ENCODE data around the gene ACVR2A. TPM values are rescaled to one million over a fixed set of nuclear protein-coding genes. Genes with fewer than 3 reads are reported as not detected.

Gene ACVR2A
- total RNA-seq, 1 donor from 2014 or later = 10.2 TPM

DNA sequence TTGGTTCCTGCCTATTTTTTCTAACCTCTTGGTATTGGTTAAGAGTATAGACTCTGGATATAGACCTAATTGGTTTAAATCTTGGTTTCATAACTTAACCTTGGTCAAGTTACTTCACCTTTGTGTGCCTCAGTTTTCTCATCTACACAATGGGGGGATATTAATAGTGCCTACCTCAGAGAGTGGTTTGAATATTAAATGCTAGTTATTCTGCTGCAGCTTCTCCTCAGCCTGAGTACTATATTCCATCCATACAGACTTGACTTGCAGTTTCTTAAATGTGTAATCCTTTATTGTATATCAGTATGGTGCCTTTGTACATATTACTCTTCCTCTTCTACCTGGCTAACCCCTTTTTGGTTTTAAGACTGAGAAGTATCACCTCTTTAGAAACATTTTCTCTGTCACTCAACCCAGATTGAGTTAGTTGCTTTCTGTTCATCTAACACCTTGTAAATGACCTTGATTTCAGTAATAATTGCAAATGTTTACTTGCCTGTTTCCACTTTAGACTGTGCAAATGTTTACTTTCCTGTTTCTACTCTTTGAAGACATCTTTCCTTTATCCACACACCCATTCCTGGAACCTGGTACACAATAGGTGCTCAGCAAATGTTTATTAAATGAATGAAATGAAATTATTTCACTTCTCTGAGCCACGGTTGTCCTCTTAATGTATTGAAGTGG lies 6.6 kb downstream of the ACVR2A start:
- no peak for ATAC-seq (ENCODE audit: poor library complexity)
- intact Hi-C loops (cut with DNase I) = no loop called here
- DNase-seq = no peak

DNA sequence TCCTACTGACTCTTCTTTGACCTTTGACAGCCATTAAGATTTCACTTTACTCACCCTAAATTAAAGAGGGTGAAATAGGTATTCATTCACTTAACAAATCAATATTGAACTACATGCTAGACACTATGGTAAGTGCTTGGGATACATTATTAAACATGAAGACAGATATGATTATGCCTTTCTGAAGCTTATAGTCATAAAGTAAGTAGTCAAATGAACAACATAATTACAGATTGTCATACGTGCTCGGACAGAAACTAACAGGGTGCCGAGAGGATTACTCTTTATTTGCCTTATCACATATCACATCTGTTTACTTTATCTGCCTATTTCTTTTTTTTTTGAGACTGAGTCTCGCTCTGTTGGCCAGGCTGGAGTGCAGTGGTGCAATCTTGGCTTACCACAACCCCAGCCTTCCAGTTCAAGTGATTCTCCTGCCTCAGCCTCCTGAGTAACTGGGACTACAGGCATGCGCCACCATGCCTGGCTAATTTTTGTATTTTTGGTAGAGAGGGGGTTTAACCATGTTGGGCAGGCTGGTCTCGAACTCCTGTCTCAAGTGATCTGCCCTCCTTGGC lies 9.8 kb downstream of the ACVR2A start:
- ATAC-seq (ENCODE audit: poor library complexity) (no peak), DNase-seq (no peak)
- intact Hi-C loops (cut with DNase I) = no loop called here

DNA sequence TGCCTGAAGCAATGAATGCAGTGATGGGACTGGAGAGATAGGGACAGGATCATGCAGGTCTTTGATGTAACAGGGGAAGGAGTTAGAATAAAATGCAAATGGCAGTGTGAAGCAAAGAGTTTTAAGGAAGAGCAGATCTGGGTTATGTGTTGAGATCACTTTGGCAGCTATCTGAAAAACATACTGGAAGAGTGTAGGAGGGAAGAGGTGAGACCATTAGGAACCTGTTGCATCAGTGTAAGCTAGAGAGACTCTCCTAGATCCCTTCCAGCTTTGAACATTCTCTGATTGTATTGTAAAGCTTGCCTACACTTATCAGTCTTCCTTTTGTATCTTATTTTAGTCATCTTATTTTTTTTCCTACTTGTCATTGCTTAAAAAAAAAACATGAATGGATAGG lies 10.5 kb downstream of the ACVR2A start:
- DNase-seq (no peak), ATAC-seq (ENCODE audit: poor library complexity) (no peak)
- intact Hi-C loops (cut with DNase I) = no loop called here

DNA sequence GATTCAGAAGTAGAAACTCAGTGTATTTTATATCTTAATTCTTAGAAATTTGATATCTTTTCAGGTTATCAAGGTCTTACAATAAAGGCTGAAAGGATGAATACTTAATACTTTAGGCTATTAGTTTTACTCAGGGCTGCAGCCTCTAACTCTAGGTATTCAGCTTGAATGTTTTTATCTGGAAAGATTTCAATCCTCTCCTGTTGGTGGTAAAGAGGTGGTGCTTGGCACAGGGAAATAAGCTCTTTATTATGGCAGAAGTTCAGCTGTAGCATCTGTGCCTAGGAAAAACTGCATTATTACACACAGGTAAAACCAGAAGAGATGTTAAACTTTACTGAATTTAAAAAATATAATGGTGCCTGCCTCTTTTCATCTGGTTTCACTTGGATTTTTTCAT lies 11.1 kb downstream of the ACVR2A start:
- no peak for DNase-seq
- ATAC-seq (ENCODE audit: poor library complexity) = no peak
- intact Hi-C loops (cut with DNase I) = no loop called here

DNA sequence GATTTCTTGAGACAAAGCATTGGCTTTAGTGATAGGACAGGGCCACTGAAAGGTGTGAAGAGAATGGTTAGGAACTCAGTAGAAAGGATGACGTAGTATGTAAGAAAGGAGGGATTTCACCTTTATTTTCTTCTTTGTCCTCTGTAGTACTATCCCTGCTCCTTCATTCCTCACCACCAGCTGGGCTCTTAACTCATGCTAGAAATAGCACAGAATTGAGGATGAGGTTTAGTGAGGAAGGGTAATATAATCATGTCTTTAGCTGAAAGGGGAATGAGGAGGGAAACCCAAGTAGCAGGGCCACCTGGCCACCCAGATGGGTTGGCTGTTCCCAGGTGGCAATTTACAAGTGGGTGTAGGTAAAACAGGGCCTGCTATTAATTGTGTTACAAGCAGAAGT lies 15.2 kb downstream of the ACVR2A start:
- peak; percentile 36 for ATAC-seq (ENCODE audit: poor library complexity)
- intact Hi-C loops (cut with DNase I) = no loop called here
- DNase-seq = no peak

DNA sequence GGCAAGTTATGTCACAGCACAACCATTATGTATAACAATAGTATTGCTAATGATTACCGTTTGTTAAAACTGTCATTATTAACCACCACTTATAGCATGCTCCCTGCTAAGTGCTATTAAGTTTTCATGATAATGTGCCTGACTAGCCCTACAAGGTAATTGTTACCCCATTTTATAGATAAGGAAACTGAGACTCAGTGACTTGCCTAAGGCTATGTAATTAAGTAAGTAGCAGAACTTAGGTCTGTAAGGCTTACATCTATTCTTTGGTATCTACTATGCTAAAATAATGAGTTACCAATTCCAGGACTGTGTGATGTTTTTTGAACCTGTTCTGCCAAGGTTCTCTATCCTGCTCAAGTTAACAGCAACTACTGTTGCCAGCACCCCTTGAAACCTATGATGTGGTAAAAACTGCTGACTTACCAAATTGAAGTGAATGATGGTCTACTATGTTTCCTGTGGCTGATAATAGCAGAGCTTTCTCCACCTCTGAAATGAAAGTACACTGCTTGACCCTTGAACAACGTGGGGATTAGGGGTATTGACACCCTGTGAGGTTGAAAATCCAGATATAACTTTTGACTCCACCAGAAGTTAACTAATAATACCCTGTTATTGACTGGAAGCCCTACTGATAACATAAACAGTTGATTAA lies 18.2 kb downstream of the ACVR2A start:
- no peak for ATAC-seq (ENCODE audit: poor library complexity)
- no peak for DNase-seq
- intact Hi-C loops (cut with DNase I) = no loop called here

DNA sequence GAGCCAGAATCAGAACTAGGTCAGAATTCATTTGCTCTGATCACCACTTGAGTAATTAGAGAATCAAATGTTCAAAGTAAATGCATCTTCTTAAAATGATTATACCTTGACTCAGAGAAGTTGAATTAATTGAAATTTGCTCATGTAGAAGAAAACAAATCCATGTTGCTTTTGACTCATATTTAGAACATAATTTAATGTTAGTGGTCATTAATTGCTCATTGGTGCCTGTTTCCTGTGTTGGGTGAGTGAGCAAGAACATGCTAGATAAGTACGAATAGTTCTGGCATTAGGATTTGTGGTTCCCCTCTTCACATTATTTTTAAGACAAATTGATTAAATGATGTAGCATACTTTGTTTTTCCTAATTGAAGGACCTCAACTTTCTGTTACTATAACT lies 19.0 kb downstream of the ACVR2A start:
- DNase-seq (no peak), ATAC-seq (ENCODE audit: poor library complexity) (no peak)
- intact Hi-C loops (cut with DNase I) = no loop called here

DNA sequence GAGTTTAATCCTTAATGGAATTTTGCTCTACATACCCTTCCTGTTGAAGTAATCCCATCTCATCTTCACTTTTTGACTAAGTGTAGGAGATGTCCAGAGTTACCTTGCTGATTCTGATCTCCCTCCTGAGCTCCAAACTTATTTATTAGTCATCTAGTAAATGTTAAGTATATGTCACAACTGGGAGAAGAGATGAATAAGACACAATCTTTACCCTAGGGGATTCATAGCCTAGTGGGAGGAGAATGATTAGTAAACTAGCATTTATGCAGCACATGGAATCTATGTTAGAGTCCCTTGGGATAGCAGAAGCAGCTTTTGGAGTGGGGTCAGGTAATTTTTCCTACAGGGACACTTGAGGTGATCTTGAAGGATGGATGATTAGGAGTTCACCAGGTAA lies 20.7 kb downstream of the ACVR2A start:
- DNase-seq (no peak), ATAC-seq (ENCODE audit: poor library complexity) (no peak)
- intact Hi-C loops (cut with DNase I) = no loop called here

DNA sequence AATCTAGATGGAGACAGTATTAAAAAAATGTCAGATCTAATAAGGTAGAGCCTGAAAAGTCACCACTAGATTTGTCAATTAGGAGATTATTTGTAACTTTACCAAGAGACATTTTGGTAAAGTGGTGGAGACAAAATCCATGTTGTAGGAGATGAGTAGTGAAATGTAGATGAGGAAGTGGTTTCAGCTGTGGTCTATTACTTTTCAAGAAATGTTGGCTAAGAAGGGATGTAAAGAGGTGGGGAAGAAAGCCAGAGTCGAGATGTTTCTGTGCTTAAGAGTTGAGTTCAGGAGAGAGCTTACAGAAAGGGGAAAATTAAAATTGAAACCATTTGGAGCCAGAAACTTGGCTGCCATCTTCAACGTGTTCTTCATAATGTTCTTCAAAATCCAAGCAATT lies 22.2 kb downstream of the ACVR2A start:
- ATAC-seq (ENCODE audit: poor library complexity) (no peak), DNase-seq (no peak)
- intact Hi-C loops (cut with DNase I) = no loop called here

DNA sequence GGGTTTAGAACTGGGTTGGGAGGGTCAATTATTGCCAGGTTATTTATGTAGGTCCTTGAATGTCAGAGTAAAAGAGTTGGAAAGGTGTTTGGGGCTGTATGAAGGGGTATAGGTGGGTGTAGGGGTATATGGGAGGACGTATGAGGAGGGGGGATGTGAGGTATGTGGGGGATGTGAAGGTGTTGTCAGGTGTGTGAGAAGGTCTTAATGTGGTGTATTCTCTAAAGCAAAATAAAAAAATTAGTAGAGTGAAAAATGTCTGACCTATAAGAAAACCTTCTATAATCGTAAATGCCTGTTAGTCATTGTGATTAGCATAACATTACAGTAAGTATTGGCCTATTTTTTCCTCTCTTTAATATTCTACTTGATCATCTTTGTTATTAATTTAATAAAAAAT lies 25.1 kb downstream of the ACVR2A start:
- intact Hi-C loops (cut with DNase I) = no loop called here
- ATAC-seq (ENCODE audit: poor library complexity) (no peak), DNase-seq (no peak)

DNA sequence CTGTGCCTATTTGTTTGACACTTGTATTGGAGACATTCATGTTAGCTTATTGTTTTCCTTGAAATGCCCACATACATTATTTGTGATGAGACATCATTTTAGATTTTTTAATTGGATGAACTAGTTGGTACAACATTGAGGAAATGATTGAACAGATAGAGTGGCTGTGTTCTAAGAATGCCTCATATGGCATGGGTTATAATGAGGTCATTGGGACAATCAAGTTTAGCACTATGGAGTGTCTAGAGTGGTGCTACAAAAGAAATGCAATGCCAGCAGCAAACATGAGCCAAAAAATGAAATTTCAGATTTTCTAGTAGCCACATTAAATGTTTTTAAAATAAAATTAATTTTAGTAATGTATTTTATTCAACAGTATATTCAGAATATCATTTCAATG lies 28.1 kb downstream of the ACVR2A start:
- DNase-seq (no peak), ATAC-seq (ENCODE audit: poor library complexity) (no peak)
- intact Hi-C loops (cut with DNase I) = no loop called here

DNA sequence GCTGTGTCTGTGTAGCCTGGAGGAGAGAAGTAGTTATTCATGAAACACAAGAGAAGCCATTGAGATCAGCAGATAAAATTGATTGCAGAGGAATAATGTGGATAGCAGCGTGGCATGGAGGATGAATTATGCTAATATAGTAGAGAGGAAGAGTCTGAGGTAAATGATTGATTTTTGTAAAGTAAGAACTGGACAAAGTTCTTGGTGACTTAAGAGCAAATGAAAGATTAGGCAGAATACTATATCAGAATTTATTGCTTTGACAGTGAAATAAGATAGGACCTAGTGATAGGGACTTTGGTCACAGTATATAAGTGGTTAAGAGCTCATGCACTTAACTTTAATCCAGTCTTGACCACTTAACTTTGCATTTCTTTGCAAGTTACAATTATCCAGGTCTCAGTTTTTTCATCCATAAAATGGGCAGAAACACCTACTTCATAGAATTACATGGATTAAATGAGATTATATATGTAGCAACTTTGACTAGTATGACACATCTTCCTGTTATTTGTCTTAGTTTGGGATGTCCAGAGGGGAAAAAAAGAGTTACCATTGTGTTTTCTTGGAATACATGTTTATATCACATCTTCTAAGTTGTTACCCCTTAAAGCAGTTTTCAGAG lies 29.1 kb downstream of the ACVR2A start:
- no peak for ATAC-seq (ENCODE audit: poor library complexity)
- intact Hi-C loops (cut with DNase I) = no loop called here
- no peak for DNase-seq

DNA sequence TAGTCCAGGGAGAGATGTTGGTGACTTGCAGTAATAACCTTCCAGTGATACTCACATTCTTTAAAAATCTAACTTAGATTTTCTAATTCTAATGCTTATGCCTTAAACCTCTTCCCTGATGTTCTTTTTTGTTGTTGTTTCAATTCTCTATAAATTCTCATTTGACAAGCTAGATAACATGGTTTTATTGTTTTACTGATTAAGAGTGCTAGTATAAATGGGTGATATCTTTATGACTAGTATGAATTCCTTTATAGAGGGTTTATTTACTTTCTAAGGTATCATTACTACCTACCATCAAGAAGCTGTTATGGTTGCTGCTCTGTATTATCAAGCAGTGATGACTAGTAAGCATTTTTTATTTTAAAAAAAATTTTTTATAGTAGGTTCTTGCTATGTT lies 35.0 kb downstream of the ACVR2A start:
- no peak for ATAC-seq (ENCODE audit: poor library complexity)
- intact Hi-C loops (cut with DNase I) = no loop called here
- no peak for DNase-seq

DNA sequence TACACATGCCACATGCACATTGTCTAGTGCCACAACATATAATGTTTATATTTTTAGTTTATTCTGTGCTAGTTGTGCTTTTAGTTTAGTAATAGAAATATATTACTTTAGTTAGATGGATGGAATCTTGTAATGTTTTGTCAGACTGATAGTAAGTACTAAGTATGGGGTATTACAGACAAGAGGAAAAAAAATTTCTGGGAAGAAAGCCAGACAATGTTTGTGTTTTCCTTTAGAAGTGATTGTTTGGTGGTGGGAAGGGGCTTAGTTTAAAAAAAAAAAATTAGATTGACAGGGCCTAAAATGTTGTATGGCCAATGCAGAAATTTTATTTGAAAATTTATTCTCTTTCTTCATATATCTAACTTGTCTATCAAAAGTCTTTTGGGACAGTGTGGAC lies 37.8 kb downstream of the ACVR2A start:
- intact Hi-C loops (cut with DNase I) = no loop called here
- DNase-seq = no peak
- ATAC-seq (ENCODE audit: poor library complexity) = no peak

DNA sequence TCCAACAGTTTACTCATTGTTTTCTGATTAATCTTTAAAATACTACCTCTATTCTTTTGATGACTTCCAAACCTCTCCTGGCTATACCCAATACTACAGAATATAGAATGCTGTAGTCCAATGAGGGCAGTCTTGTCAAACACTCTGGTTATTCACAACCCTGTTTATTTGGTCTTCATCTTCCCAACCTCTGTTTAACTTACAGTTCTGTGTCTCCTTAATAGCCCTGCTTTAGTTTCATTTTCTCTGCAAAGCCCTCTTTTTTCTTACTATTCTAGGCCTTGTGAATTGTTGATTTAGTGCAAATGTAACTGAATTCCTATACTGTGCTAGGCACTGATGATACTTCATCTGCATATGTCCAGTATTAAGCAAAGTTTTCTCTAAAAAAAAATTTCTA lies 40.0 kb downstream of the ACVR2A start:
- intact Hi-C loops (cut with DNase I) = no loop called here
- ATAC-seq (ENCODE audit: poor library complexity) (no peak), DNase-seq (no peak)

DNA sequence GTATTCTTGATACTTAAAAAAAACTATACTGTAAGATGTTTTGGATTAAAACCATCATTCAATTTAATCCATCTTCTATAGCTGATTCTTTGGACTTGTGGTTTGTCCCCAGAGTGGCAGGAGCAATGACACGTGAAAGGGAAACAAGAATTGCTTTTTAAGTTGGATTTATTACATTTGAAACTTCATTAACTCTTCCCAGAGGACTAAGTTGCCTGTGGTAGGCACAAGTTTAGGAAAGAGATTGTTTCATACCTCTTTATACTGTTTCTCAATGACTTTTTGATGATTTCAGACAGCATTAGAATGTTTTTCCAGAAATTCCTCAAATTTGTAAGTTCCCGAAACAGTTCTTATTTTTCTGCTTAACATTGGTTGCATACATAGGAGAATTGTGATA lies 41.3 kb downstream of the ACVR2A start:
- intact Hi-C loops (cut with DNase I) = no loop called here
- no peak for ATAC-seq (ENCODE audit: poor library complexity)
- DNase-seq = no peak

DNA sequence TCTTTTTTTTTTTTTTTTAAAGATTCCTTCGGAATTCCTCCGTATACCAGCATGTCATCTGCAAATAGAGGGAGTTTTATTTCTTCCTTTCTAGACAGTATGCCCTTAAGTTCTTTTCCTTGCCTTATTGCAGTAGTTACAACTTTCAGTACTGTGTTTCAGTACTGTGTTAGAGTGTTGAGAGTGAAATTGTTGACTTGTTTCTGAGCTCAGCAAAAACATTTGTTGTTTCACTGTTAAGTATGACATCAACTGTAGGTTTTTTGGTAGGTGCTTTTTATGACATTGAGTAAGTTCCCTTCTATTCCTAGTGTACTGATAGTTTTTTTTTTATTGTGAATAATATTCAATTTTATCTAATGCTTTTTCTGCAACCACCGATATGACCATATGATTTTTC lies 43.9 kb downstream of the ACVR2A start:
- no peak for DNase-seq
- no peak for ATAC-seq (ENCODE audit: poor library complexity)
- intact Hi-C loops (cut with DNase I) = no loop called here

DNA sequence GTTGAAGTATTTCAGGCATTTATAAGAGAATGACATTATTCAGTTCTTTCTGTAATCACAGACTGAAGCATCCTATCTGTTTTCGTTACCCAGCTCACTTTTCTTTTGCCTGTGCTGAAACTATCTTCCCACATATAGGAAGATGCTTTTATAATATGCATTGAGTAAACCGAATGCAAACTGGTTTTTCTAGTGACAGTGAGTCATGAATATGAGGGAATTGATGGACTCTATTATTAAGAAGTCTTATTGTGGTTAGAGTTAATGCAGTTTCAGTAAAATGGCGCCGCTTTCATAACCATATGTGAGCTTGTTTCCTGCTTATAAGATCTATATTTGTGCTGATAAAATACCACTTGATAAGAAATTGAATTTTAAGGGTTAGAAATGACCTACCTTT lies 59.2 kb downstream of the ACVR2A start:
- intact Hi-C loops (cut with DNase I) = no loop called here
- ATAC-seq (ENCODE audit: poor library complexity) (no peak), DNase-seq (no peak)

DNA sequence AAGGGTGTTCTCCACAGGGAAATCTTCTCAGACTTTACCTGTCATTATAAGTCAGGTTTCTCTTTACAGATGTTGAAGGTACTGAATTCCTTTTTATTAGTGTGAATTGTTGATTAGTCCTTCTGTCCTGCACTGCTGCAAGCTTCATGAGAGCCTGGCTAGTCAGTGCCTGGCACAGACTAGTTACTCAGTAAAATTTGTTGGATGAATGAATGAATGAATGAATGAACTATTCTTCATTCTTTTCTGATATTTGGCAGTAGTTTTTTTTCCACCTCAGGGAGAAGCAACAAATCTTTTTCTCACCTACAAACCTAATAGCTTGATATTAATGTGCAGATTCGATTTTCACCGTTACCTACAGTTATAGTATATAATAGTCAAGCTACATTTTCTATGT lies 64.3 kb downstream of the ACVR2A start:
- ATAC-seq (ENCODE audit: poor library complexity) (no peak), DNase-seq (no peak)
- intact Hi-C loops (cut with DNase I) = no loop called here

DNA sequence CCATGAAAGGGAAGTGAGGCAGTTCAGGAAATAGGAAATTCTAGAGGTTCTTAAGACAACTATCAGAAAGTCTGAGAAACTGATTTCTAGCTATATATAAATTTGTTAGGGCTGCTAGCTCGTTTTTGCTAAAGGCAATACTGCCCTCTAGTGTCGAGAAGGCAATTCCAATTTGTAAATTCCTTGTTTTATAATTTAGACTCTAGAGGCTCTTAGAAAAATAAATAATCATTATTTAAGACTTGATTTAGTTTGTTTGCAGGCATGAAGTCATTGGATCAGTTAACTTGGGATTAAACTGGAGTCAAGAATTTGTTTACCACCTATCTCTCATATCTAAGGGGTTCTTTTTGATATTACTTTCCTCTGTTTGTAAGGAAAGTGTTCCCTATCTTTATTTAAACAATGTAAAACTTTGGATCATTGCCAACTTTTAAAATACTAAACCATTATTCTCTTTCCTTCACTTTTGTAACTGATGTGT lies 66.2 kb downstream of the ACVR2A start:
- intact Hi-C loops (cut with DNase I) = loop anchor here (2.0 kb wide), 1 partner anchor 828 kb away; no protein-coding TSS in a partner anchor
- no peak for DNase-seq
- ATAC-seq (ENCODE audit: poor library complexity) = no peak

All from Right ventricle myocardium superior (tissue), 1 donor.